GM10266 (cell line): Measurements from ENCODE around the gene IL17A.
A peak's percentile ranks its signal among the peaks of the same experiment; 100 is the strongest.
"Not testable (repeated sequence)": the region's sequence is repeated elsewhere in the genome, so short reads cannot be mapped to it uniquely, and the experiment has no call there.

Source experiments
- DNase-seq: peaks from one replicate; pipeline ENCODE4 v3.0.0; 2012; ENCODE audit errors: extremely low spot score
- TF ChIP-seq, protein P1 (sequence below): IDR thresholded peaks from 2 replicates; pipeline ENCODE4 v1.5.1; 2012; ENCODE audit warnings: mild to moderate bottlenecking, low read depth; ENCODE audit not compliant: control insufficient read depth, insufficient read depth; ENCODE audit errors: missing control alignments

Gene IL17A

DNA sequence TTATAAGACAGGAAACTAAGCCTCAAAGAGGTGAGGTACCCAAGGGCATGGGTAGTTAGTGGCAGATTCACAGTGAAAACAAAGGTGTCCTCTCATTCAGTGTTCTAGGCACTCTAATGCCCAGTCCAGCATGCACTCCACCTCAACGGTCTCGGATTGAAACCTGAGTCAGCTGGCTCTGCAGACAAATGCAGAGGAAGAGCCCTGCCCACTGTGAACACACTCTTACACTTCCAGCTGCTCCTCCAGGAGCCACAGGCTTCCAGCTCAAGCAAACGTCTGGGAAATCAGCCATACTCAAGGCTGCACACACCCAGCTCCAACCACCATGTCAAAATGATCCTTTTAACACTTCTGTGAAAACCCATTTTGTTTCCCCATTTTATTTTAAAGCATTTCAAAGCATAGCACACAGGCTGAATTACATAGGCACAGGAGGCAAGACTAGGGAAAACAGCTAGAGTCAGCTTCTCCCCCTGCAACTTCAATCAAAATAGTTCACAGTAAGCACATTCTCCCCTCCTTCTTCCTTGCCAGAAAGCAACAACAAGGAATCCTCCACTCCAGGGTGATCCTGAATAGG, 3.0 kb upstream of the IL17A start:
- DNase-seq: no peak
- TF ChIP-seq, protein P1, sequence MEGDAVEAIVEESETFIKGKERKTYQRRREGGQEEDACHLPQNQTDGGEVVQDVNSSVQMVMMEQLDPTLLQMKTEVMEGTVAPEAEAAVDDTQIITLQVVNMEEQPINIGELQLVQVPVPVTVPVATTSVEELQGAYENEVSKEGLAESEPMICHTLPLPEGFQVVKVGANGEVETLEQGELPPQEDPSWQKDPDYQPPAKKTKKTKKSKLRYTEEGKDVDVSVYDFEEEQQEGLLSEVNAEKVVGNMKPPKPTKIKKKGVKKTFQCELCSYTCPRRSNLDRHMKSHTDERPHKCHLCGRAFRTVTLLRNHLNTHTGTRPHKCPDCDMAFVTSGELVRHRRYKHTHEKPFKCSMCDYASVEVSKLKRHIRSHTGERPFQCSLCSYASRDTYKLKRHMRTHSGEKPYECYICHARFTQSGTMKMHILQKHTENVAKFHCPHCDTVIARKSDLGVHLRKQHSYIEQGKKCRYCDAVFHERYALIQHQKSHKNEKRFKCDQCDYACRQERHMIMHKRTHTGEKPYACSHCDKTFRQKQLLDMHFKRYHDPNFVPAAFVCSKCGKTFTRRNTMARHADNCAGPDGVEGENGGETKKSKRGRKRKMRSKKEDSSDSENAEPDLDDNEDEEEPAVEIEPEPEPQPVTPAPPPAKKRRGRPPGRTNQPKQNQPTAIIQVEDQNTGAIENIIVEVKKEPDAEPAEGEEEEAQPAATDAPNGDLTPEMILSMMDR: no peak

DNA sequence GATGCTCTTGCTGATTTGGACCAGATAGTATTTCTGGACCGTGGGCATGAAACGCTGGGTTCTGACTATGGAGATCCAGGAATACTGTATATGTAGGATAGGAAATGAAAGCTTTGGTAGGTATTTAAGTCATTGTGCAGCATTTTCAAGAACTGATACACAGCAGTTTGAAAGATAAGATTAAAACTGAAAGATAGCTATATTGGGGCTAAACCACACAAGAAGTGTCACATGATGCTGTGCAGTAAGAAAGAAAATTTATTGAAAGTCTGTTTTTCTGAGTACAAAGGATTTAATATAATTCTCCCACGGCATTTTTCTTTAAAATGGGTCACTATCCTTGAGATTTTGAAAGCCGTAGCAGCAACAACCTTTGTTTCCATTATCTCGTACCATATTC, 305 bp downstream of the IL17A start:
- TF ChIP-seq, protein P1: no peak
- peak; percentile 20 for DNase-seq

DNA sequence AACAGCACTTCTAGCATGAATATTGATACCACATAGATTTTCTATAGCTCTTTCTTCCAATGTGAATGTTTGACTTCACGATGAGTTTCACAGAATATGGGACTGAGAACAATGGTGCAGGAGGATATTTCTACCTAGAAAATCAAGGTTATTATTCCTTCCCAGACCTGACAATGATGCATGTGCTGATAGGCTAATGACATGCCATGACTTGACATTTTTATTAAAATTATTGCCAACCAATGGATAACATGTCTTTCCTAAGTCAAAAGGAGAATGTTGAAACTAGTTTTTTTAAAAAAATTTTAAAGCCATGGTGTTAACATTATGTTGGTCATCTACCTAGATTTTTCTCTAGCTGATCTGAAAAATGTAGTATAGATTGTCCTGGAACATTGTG, 923 bp downstream of the IL17A start:
- DNase-seq: no peak
- TF ChIP-seq, protein P1: no peak

DNA sequence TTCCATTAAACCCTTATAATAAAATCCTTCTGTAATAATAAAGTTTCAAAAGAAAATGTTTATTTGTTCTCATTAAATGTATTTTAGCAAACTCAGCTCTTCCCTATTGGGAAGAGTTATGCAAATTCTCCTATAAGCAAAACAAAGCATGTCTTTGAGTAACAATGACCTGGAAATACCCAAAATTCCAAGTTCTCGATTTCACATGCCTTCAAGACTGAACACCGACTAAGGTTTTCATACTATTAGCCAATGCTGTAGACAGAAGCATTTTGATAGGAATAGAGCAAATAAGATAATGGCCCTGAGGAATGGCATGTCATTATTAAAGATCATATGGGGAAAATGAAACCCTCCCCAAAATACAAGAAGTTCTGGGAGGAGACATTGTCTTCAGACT, 3.8 kb downstream of the IL17A start:
- TF ChIP-seq, protein P1: no peak
- DNase-seq: no peak

DNA sequence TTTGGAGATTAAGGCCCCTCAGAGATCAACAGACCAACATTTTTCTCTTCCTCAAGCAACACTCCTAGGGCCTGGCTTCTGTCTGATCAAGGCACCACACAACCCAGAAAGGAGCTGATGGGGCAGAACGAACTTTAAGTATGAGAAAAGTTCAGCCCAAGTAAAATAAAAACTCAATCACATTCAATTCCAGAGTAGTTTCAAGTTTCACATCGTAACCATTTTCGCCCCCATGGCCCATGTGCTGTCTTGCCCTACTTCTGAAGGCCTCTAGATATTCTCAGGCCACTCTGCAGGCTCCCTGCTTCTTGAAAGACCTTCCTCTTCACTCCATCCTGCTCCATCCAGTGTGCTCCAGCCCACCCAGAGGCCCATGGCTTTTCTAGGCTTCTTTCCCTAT, 4.2 kb downstream of the IL17A start:
- TF ChIP-seq, protein P1: no peak
- no peak for DNase-seq

DNA sequence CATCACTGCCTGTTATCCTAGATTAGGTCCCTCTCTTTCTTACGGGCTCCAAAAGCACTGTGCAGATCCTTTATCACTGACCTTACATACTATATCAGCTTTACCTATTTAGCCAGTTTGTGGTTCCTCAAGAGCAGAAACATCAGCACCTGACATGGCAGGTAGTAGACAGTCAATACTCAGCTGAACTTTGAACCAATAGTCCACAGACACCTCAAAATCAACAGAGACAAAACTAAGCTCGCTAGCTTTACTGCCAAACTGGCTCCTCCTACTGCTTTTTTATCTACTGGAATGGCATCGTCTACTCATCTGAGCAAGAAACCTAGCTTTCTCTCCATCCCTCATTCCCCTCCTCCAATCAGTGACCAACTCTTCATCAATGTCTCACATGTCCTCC, 5.6 kb downstream of the IL17A start:
- no peak for DNase-seq
- TF ChIP-seq, protein P1: no peak

DNA sequence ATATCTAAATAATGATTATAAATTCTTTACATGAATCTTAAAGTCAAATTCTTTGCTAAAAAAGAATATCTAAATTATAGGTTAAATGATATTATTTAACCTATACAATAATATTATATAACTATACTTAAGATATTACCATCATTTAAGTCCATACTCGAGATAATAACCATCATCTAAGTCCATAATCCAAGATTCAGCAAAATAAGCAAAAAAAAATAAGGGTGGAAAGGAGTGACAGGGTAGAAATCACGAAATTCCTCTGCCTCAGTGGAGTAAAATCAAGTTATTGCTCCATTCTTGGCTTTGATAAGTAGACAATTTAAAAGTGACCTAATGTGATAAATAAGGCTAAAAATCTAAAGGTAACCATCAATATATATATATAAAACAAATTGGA, 9.7 kb downstream of the IL17A start:
- no peak for DNase-seq
- TF ChIP-seq, protein P1: no peak

DNA sequence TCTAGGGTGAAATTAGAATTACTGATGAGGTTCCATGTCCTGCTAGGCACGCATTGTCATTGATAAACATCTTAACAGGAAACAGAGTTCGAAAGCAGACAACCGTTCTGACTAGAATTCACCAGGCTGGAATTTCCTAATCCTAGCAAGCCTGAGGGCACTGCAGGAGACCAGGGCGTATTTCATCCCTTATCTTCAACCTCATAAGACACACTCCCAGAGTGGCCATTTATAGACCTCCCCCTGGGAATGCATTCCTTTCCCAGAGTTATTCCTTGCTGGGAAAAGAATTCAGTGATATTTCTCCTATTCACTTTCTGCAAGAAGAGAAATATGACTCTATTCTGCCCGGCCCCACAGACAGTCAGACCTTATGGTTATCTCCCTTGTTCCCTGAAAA, 13.9 kb downstream of the IL17A start:
- DNase-seq: not testable (repeated sequence)
